ENCODE results near the gene CACNA2D3.

GRCh38 chr3:54733106-54734006 lies 611.0 kb downstream of the CACNA2D3 start:
- TF ChIP-seq CTCF (IDR thresholded peaks at IDR 0.05), result no peak
- TF ChIP-seq POLR2AphosphoS5 (IDR thresholded peaks at IDR 0.05), result no peak
